Endothelial cell of umbilical vein (primary cell): Measurements from ENCODE around the gene MAP7D3. TPM values are rescaled to one million over a fixed set of nuclear protein-coding genes. Genes with fewer than 3 reads are reported as not detected.

Experiments
- BruUV-seq: library from RNA; stranded (reverse); fragments of 400-500 nt; replicated peaks from 2 replicates; lab custom pipeline; 2021; lab: Mats Ljungman, UMichigan
- CTCF ChIA-PET: fragments of 300-600, 350-600 bp; sonication (Branson Sonifier 250); formaldehyde crosslinking; loops from one replicate; lab custom pipeline; 2021; ENCODE audit warnings: antibody characterized with exemption, inconsistent platforms; lab: Charles Lee
- POLR2A ChIA-PET: fragments of 300-600, 350-600 bp; sonication (Branson Sonifier 250); formaldehyde crosslinking; loops from one replicate; lab custom pipeline; 2021; ENCODE audit warnings: antibody characterized with exemption, inconsistent platforms; lab: Charles Lee
- DNase-seq: peaks from one replicate; pipeline ENCODE4 v3.0.0-alpha.2; 2011; ENCODE audit warnings: low read depth, low spot score
- FAIRE-seq: peaks from 2 replicates; lab custom pipeline; 2011; peaks lifted over from hg19 to GRCh38; lab: Jason Lieb, UNC
- H2AFZ ChIP-seq: 2 replicates; pipeline ENCODE4 v1.6.0; 2012; ENCODE audit warnings: low read depth, low read length, control low read depth, inconsistent platforms
- H3K27ac ChIP-seq: 2 replicates; pipeline ENCODE4 v1.5.1; 2011; ENCODE audit warnings: low read depth, mild to moderate bottlenecking, control low read depth, low read length, moderate library complexity; ENCODE audit not compliant: insufficient read depth
- H3K27me3 ChIP-seq, 2 experiments: 2 replicates each; pipeline versions ENCODE4 v1.6.0 to v1.6.1; 2011; ENCODE audit warnings: low read length in 2 of 2, mixed read lengths in 1 of 2; ENCODE audit not compliant: control insufficient read depth in 2 of 2, insufficient read depth in 2 of 2
- H3K36me3 ChIP-seq, 2 experiments: 2 replicates in 1 of 2; 3 replicates in 1 of 2; pipeline ENCODE4 v1.5.1; 2011; ENCODE audit warnings: low read length in 2 of 2, mild to moderate bottlenecking in 1 of 2, moderate library complexity in 1 of 2; ENCODE audit not compliant: control insufficient read depth in 2 of 2, insufficient read depth in 2 of 2; ENCODE audit errors: extremely low read depth in 1 of 2
- H3K4me1 ChIP-seq: 3 replicates; pipeline ENCODE4 v1.5.1; 2011; ENCODE audit warnings: mild to moderate bottlenecking, low read length; ENCODE audit not compliant: control insufficient read depth, insufficient read depth; ENCODE audit errors: extremely low read depth
- H3K4me2 ChIP-seq: 2 replicates; pipeline ENCODE4 v1.6.1; 2011; ENCODE audit warnings: low read length, control low read depth, mixed read lengths; ENCODE audit not compliant: insufficient read depth
- H3K4me3 ChIP-seq, 3 experiments: fragments of 200-600 bp in 1 of 3; sonication (generic), shearing (Covaris generic) in 1 of 3; replicated peaks in 1 of 3; 2 replicates each; pipeline ENCODE4 v1.5.1; 2011 to 2016; ENCODE audit warnings: control low read depth in 3 of 3, low read length in 3 of 3, mild to moderate bottlenecking in 2 of 3, inconsistent platforms in 1 of 3, low read depth in 1 of 3, moderate library complexity in 1 of 3; ENCODE audit not compliant: insufficient read depth in 1 of 3
- H3K79me2 ChIP-seq: 2 replicates; pipeline ENCODE4 v1.6.0; 2012; ENCODE audit warnings: low read length, inconsistent platforms; ENCODE audit not compliant: control insufficient read depth, insufficient read depth
- H3K9ac ChIP-seq: replicated peaks from 2 replicates; pipeline ENCODE3; 2011; ENCODE audit warnings: low read length, control low read depth; ENCODE audit not compliant: insufficient read depth; ENCODE audit errors: extremely low read depth
- H3K9me1 ChIP-seq: replicated peaks from 3 replicates; pipeline ENCODE4 v1.6.0; 2011; ENCODE audit warnings: mild to moderate bottlenecking, low read length; ENCODE audit not compliant: control insufficient read depth, insufficient read depth; ENCODE audit errors: extremely low read depth
- H3K9me3 ChIP-seq: replicated peaks from 2 replicates; pipeline ENCODE4 v1.5.1; 2012; ENCODE audit warnings: low read length, inconsistent platforms; ENCODE audit not compliant: control insufficient read depth, insufficient read depth
- H4K20me1 ChIP-seq: replicated peaks from 2 replicates; pipeline ENCODE3; 2011; ENCODE audit warnings: mild to moderate bottlenecking, low read length; ENCODE audit not compliant: control insufficient read depth, insufficient read depth; ENCODE audit errors: extremely low read depth
- EZH2 ChIP-seq: IDR thresholded peaks from 2 replicates; pipeline ENCODE4 v1.6.1; 2012; ENCODE audit warnings: borderline replicate concordance, low read depth, mild to moderate bottlenecking, moderate library complexity, low read length, inconsistent platforms; ENCODE audit not compliant: severe bottlenecking
- FOS ChIP-seq: IDR thresholded peaks from 2 replicates; pipeline ENCODE4 v1.6.1; 2011; ENCODE audit warnings: mild to moderate bottlenecking, low read length, moderate library complexity, borderline replicate concordance; ENCODE audit not compliant: insufficient read depth
- GATA2 ChIP-seq: IDR thresholded peaks from 2 replicates; pipeline ENCODE4 v1.7.0; 2011; ENCODE audit warnings: low read depth, mild to moderate bottlenecking, moderate library complexity, mixed read lengths, low read length; ENCODE audit not compliant: insufficient read length, insufficient read depth
- JUN ChIP-seq: IDR thresholded peaks from 2 replicates; pipeline ENCODE4 v1.6.1; 2011; ENCODE audit warnings: borderline replicate concordance, low read depth; ENCODE audit not compliant: insufficient read length, insufficient read depth
- MYC ChIP-seq: IDR thresholded peaks from one replicate; pipeline ENCODE4 v1.6.1; 2011; ENCODE audit warnings: mild to moderate bottlenecking, low read depth, low read length
- POLR2A ChIP-seq: IDR thresholded peaks from 2 replicates; pipeline ENCODE4 v1.6.1; 2012; ENCODE audit warnings: low read depth, mild to moderate bottlenecking, control low read depth, low read length
- POLR2AphosphoS5 ChIP-seq: IDR thresholded peaks from 2 replicates; pipeline ENCODE4 v1.6.1; 2012; ENCODE audit warnings: low read depth, mild to moderate bottlenecking, control low read depth, low read length, moderate library complexity; ENCODE audit not compliant: insufficient read depth
- dilution Hi-C: fragments of 300-500 bp; cut with MboI; formaldehyde crosslinking; loops from one replicate; pipeline ENCODE4 v1.15.0; 2019; ENCODE audit warnings: low sequenced_read_pairs; ENCODE audit not compliant: extremely low pct_ligation_motif_present
- intact Hi-C: fragments of 100-400 bp; cut with micrococcal nuclease; formaldehyde crosslinking; loops from one replicate; pipeline ENCODE4 v1.10.0; 2022
- polyA plus RNA-seq, 4 experiments: library from polyadenylated mRNA; depleted of rRNA in 3 of 4; stranded (reverse) in 3 of 4; unstranded in 1 of 4; fragments of >200 nt; gene quantifications; 2 replicates each; pipeline versions ENCODE4 v1.2.1 to v1.2.3, GENCODE V29; 2011 to 2012; ENCODE audit warnings: missing spikeins in 1 of 4
- total RNA-seq: library from RNA; stranded (reverse); gene quantifications from 2 replicates; pipeline ENCODE4 v1.2.3, GENCODE V29; 2021
- TF ChIP-seq, protein P1 (sequence below), 2 donors: IDR thresholded peaks; 1 replicate in 1 of 2; 2 replicates in 1 of 2; pipeline ENCODE4 v1.5.1; 2011; ENCODE audit warnings: low read length in 2 of 2, mild to moderate bottlenecking in 2 of 2, moderate library complexity in 2 of 2, control low read depth in 1 of 2, inconsistent platforms in 1 of 2, low read depth in 1 of 2; ENCODE audit not compliant: insufficient read depth in 1 of 2; ENCODE audit errors: extremely low read depth in 1 of 2
- TF ChIP-seq, protein P2 (sequence below): IDR thresholded peaks from 2 replicates; pipeline ENCODE4 v1.6.1; 2011; ENCODE audit not compliant: insufficient read depth, insufficient read length

Gene MAP7D3
- total and polyA plus RNA-seq, 2 donors (not counting 3 experiments of a cell fraction or from before 2014, with no cell fraction given) = 6.5 to 22.8 TPM

DNA sequence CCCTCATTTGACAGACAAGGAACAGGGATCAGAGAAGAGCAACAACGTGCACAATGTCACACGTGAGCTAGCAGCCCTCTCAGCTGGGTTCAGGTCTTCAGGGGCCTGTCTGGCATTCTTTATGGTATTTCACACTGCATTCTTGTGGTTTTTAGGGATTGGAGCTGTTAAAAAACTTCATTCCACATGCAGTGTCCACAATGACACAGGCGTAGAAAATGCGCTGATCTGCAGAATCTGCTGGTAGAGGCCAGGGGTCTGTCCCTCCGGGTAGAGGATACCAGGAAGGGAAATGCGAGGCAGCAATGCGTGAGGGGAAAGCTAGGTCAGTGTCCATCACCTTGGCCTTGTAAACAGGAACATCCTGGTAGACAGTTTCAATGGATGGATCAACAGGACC is 36.6 kb downstream of the MAP7D3 start:
- H3K36me3 ChIP-seq = peaks cover 0 to 2% of the 10 kb centered on the region in 2 experiments
- no TSS peak for BruUV-seq
- H3K4me1 ChIP-seq = peaks cover 10% of the 10 kb centered on the region
- H3K4me3 ChIP-seq = no peak overlapping the region
- no peak overlapping the region for H2AFZ ChIP-seq
- ChIA-PET POLR2A (no interaction called here), CTCF (interaction anchor here (0.7 to 1.7 kb wide), 7 partner anchors 9 to 186 kb away, joined by 3 to 7 read pairs (median 4); no protein-coding TSS in a partner anchor)
- intact Hi-C loops (no loop called here), dilution Hi-C loops (no loop called here)
- no peaks in the 10 kb centered on the region for H3K79me2 ChIP-seq
- no peaks in the 10 kb centered on the region for H4K20me1 ChIP-seq
- H3K9ac ChIP-seq = no peak overlapping the region
- H3K9me1 ChIP-seq = no peaks in the 10 kb centered on the region
- FAIRE-seq (no peak), DNase-seq (peak; percentile 67)
- peak overlapping the region; percentile 84 for H3K27ac ChIP-seq
- no peaks in the 10 kb centered on the region for H3K9me3 ChIP-seq
- H3K4me2 ChIP-seq = no peak overlapping the region
- TF ChIP-seq, protein P1, sequence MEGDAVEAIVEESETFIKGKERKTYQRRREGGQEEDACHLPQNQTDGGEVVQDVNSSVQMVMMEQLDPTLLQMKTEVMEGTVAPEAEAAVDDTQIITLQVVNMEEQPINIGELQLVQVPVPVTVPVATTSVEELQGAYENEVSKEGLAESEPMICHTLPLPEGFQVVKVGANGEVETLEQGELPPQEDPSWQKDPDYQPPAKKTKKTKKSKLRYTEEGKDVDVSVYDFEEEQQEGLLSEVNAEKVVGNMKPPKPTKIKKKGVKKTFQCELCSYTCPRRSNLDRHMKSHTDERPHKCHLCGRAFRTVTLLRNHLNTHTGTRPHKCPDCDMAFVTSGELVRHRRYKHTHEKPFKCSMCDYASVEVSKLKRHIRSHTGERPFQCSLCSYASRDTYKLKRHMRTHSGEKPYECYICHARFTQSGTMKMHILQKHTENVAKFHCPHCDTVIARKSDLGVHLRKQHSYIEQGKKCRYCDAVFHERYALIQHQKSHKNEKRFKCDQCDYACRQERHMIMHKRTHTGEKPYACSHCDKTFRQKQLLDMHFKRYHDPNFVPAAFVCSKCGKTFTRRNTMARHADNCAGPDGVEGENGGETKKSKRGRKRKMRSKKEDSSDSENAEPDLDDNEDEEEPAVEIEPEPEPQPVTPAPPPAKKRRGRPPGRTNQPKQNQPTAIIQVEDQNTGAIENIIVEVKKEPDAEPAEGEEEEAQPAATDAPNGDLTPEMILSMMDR (IDR thresholded peaks at IDR 0.05; ENCODE audit: extremely low read depth in 1 of 2, insufficient read depth in 1 of 2, low read depth in 1 of 2, low read length in 2 of 2) = no peak
- TF ChIP-seq POLR2AphosphoS5 (peak; percentile 29), FOS (peak; percentile 35)
- H3K27me3 ChIP-seq = no peaks in the 10 kb centered on the region

- dilution Hi-C loops = no loop called here
- no peaks in the 10 kb centered on the region for H3K9me3 ChIP-seq
- H3K4me1 ChIP-seq = peaks cover 9% of the 10 kb centered on the region
- H3K27me3 ChIP-seq = no peaks in the 10 kb centered on the region
- BruUV-seq = no TSS peak
- FAIRE-seq = no peak
- H3K79me2 ChIP-seq = no peaks in the 10 kb centered on the region
- CTCF ChIA-PET = interaction anchor here (1.2 kb wide), 1 partner anchor 184 kb away, joined by 4 read pairs; no protein-coding TSS in a partner anchor
- H3K4me3 ChIP-seq = no peak overlapping the region
- no peaks in the 10 kb centered on the region for H3K9me1 ChIP-seq
- DNase-seq = no peak
- H3K36me3 ChIP-seq = no peaks in the 10 kb centered on the region
- POLR2A ChIA-PET = no interaction called here
- no peak overlapping the region for H3K27ac ChIP-seq
- H2AFZ ChIP-seq = no peak overlapping the region
- no peak overlapping the region for H3K4me2 ChIP-seq
- H4K20me1 ChIP-seq = no peaks in the 10 kb centered on the region
- H3K9ac ChIP-seq = no peak overlapping the region
- TF ChIP-seq EZH2 (no peak), GATA2 (no peak), MYC (no peak), JUN (no peak), POLR2A (no peak), FOS (no peak), POLR2AphosphoS5 (no peak)
- TF ChIP-seq, protein P1 (IDR thresholded peaks at IDR 0.05; ENCODE audit: extremely low read depth in 1 of 2, insufficient read depth in 1 of 2, low read depth in 1 of 2, low read length in 2 of 2) = no peak
- TF ChIP-seq, protein P2, sequence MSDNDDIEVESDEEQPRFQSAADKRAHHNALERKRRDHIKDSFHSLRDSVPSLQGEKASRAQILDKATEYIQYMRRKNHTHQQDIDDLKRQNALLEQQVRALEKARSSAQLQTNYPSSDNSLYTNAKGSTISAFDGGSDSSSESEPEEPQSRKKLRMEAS = no peak
- intact Hi-C loops = no loop called here
Observed at GRCh38 chrX:136212557-136213111, 38.6 kb downstream of the MAP7D3 start.
